HG03457 (cell line): ENCODE measurements around the gene DBNDD1.

Experiments
- ATAC-seq: cut with Tn5 transposase; IDR thresholded peaks from one replicate; pipeline ENCODE4 v1.9.1; 2021; ENCODE audit warnings: moderate number of reproducible peaks; ENCODE audit not compliant: unreplicated experiment

Gene DBNDD1

DNA sequence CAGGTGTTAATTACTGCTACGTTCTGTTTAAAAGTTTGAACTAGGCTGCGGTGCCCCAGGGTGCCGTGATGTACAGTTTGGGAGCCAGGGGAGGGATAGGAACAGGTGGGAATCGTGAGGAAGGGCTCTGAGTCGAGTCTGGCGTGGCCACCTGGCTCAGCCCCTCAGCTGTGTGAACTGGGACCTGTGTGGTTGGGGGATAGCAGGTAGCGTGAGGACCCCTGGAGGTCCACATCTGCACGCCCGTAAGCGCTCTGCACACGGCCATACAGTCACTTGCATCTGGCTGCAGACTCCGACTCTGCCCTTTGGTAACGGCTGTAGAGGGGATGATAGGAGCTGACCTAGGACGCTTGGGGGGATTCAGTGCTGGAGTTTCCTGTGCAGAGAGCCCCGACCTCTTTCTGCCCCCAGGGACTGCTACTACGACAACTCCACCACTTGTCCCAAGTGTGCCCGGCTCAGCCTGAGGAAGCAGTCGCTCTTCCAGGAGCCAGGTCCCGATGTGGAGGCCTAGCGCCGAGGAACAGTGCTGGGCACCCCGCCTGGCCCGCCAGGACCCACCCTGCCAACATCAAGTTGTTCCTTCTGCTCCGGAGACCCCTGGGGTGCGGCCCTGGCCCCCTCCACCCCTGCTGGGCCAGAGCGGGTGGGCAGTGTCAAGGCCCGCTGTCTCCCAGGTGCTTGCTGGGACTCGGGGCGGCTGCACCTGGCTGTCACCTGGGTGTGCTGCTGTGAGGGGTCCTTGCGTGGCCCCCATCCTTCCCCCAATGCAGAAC is 53.6 kb downstream of the DBNDD1 start:
- no peak for ATAC-seq

DNA sequence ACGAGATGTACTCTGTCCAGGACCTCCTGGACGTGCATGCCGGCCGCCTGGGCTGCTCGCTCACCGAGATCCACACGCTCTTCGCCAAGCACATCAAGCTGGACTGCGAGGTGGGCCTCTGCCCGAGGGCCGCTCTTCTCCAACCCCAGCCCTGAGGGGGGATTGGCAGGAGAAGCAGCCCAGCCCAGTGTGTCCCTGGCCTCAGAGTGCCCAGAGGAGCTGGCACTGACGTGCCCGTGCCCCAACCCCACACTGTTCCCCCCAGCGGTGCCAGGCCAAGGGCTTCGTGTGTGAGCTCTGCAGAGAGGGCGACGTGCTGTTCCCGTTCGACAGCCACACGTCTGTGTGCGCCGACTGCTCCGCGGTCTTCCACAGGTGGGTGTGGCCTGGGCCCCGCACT is 55.1 kb downstream of the DBNDD1 start:
- ATAC-seq: no peak

DNA sequence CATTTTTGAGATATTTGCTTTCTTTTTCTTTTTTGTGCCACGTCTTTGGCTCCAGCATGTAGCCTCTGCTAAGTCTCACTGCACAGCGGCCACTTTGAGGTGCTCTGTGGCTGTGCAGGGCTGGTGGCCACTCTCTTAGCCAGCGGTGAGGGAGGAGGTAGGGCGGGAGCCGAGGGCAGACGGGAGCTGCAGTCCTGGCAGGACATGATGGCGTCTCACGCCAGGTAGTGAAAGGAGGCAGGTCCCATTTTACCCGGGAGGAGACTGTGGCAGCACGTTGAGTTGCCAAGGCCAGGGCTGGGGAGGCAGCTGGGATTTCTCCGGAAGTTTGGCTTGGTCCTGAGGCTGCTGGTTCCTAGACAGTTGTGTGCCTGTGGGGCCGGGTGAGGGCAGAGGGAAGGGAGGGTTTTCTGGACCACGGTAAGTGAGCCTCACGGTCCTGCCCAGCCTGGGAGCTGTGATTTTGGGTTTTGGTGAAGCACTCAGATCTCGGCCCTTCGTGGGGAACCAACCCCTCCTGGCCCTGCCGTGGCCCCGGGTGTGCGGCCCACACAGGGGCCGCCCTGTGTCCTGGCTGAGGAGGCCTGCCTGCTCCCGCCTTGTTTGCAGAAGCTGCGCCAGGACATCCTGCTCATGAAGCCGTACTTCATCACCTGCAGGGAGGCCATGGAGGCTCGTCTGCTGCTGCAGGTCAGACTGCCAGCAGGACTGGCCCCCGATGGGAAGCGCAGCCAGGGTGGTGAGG is 56.3 kb downstream of the DBNDD1 start:
- ATAC-seq: no peak

DNA sequence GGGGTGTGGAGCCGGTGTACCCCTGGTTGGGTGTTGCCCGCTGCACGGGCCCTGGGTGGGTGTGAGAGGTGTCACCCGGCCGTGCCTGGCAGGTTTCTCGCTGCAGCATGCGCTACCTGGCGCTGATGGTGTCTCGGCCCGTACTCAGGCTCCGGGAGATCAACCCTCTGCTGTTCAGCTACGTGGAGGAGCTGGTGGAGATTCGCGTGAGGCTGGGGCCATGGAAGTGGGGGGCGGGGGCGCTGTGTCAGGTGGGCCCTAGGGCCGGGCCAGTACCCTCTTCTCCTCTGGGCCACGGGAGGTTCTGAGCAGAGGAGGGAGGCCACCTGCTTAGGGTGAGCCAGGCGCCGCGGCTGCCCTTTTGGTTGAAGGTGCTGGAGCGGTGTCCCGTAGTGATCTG is 57.3 kb downstream of the DBNDD1 start:
- no peak for ATAC-seq

DNA sequence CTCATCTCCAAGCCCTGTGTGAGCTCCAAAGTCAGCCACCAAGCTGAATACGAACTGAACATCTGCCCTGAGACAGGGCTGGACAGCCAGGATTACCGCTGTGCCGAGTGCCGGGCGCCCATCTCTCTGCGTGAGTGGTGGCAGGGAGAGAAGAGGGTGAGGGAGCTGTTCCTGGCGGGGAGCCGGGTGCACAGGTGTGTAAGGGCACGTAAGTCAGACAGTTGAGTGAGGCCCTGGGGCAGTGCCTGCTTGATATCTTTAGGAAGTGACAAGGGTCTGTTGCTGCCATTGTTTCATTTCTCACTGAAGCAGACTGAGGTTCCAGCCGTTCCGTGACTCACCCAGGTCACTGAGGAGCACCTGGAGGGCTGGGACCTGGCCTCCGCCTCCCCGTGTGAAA is 58.3 kb downstream of the DBNDD1 start:
- ATAC-seq: no peak

DNA sequence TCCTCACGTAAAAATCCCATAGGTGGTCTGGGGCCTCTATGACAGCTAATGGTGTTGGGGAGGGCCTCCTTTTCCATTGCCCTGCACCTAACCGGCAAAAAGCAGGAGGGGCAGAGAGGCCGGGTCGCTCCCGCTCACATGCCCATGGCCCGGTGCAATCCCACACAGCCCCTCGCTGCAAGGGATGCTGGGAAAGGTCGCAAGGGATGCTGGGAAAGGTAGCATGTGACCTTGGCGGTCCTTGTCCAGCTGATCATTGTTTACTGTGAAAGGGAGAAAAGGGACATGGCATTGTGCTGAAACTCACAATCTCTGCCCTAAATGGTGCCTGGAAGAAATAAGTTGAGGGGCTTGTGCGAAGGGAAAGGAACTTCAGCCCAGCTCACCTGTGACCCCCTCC is 60.7 kb downstream of the DBNDD1 start:
- ATAC-seq: no peak

DNA sequence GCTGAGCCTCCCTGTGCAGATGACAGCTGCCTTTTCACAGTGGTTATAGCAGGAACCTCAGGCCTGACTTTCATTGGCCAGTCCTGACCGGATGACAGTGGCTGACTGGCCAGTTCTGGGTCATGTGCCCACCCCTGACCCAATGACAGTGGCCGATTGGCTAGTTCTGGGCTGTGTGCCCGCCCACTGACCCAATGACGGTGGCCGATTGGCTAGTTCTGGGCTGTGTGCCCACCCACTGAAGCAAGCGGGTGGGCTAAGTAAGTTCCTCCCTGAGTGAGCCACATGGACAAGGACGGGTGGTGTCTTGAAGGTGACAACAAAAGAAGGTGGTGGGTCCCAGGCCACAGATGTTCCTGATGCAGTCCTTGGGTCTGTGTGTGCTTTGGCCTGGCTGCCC is 61.2 kb downstream of the DBNDD1 start:
- ATAC-seq: no peak

DNA sequence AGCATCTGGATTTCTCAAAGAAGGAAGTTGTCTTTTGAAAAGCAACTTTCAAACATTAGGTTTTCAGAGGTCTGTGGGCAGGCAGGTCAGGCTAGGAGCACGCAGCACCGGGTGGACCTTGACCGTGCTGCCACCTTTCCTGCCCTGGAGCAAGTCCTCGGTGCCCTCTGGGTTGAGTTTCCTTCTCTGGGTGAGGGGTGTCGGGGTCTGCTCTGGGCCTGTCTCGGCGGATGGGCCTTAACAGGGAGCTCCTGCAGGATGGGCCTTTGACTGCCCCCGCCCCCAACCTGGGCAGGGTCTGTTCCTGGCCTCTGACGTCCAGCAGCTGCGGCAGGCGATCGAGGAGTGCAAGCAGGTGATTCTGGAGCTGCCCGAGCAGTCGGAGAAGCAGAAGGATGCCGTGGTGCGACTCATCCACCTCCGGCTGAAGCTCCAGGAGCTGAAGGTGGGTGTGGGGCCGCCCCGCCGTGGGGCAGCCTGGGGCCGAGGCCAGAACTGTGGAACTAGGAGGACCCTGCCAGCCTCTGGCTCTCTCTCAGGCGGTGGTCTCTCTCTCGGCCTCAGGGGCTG is 62.0 kb downstream of the DBNDD1 start:
- ATAC-seq: no peak

DNA sequence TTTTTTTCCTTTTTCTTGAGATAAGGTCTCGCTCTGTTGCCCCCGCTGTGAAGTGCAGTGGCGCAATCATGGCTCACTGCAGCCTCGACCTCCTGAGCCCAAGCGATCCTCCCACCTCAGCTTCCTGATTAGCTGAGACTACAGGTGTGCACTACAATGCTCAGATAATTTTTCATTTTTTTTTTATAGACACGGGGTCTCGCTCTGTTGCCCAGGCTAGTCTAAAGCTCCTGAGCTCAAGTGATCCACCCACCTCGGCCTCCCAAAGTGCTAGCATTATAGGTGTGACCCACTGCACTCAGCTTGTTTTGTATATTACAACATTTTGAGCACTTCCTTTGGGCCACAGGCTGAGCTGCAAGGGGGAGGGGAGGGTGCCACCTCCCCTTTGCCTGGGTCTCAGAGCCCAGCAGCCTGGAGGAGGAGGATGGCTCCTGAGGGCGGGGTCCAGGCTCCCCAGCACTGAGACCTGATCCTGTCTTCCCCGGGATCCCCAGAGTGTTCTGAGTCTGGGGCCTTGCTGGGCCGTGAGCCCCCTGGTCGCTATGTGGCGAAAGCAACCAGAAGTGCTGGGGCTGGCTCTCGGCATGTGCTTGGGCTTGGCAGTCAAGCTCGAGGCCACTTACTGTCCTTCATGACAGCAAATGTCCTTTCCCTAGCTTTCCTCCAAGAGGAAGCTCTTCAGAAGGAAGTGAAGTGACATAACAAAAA is 62.6 kb downstream of the DBNDD1 start:
- no peak for ATAC-seq

DNA sequence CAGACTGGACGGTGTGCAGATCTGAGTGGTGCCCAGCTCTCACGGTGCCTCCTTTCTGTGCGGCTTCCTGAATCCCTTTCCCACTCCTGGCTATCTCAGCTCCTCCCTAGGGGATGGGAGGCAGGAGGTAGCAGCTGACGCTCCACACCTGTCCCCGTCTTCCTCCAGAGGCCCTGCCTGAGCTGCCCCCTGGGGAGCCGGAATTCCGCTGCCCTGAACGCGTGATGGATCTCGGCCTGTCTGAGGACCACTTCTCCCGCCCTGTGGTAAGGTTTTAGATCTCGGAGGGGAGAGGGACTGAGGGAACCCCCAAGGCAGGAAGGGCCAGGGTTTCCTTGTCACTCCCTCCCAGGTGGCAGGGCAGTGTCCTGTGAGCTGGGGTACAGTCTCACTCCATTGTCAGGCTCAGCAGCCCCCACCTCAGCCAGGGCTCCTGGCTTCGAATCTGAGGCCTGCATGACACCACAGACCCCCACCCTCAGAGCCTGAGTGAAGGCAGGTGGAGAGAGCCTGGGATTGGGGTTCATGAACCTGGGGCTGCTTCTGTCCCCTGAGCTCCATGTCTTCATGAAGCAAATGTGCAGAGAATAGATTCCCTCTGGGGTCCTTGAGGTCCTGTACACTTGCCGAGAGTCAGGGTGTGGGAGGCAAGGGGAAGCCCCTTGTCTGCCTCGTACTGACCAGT is 64.1 kb downstream of the DBNDD1 start:
- ATAC-seq: no peak
